ENCODE measurements around the gene DHRS7. TPM values are rescaled to one million over a fixed set of nuclear protein-coding genes. Genes with fewer than 3 reads are reported as not detected.
A peak's percentile ranks its signal among the peaks of the same experiment; 100 is the strongest.
"Not testable (repeated sequence)": the region's sequence is repeated elsewhere in the genome, so short reads cannot be mapped to it uniquely, and the experiment has no call there.

Gene DHRS7
- total RNA-seq, 1 donor from 2014 or later: 41.5 TPM

DNA sequence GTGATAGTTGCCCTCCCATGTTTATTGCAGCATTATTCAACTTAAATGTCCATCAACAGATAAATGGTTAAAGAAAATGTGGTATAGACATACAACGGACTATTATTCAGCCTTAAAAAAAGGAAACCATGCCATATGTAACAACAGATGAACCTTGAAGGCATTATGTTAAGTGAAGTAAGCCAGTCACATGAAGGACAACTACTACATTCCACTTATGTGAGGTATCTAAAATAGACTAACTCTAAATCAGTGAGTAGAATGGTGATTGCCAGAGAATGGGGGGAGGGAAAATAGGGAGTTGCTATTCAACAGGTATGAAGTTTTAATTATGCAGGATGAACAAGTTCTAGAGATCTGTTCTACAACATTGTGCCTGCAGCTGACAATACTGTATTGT lies 63.4 kb downstream of the DHRS7 start:
- no peaks in the 10 kb centered on the region for H3K9me3 Mint-ChIP-seq
- ATAC-seq (ENCODE audit: low read depth) (no peak), DNase-seq (no peak)
- CTCF ChIA-PET: no interaction called here
- POLR2A ChIA-PET: interaction anchor here (0.6 kb wide), 1 partner anchor 13 kb away, joined by 4 read pairs; no protein-coding TSS in a partner anchor
- no peaks in the 10 kb centered on the region for H3K27me3 Mint-ChIP-seq
- H3K36me3 Mint-ChIP-seq (ENCODE audit: low read depth): peaks cover 50% of the 10 kb centered on the region
- peaks cover 28% of the 10 kb centered on the region for H3K4me1 Mint-ChIP-seq
- H3K27ac Mint-ChIP-seq: no peak overlapping the region
- no peak overlapping the region for H3K4me3 Mint-ChIP-seq
- intact Hi-C loops (cut with micrococcal nuclease): no loop called here
- TF ChIP-seq, protein P1, sequence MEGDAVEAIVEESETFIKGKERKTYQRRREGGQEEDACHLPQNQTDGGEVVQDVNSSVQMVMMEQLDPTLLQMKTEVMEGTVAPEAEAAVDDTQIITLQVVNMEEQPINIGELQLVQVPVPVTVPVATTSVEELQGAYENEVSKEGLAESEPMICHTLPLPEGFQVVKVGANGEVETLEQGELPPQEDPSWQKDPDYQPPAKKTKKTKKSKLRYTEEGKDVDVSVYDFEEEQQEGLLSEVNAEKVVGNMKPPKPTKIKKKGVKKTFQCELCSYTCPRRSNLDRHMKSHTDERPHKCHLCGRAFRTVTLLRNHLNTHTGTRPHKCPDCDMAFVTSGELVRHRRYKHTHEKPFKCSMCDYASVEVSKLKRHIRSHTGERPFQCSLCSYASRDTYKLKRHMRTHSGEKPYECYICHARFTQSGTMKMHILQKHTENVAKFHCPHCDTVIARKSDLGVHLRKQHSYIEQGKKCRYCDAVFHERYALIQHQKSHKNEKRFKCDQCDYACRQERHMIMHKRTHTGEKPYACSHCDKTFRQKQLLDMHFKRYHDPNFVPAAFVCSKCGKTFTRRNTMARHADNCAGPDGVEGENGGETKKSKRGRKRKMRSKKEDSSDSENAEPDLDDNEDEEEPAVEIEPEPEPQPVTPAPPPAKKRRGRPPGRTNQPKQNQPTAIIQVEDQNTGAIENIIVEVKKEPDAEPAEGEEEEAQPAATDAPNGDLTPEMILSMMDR (IDR thresholded peaks at IDR 0.05): no peak

DNA sequence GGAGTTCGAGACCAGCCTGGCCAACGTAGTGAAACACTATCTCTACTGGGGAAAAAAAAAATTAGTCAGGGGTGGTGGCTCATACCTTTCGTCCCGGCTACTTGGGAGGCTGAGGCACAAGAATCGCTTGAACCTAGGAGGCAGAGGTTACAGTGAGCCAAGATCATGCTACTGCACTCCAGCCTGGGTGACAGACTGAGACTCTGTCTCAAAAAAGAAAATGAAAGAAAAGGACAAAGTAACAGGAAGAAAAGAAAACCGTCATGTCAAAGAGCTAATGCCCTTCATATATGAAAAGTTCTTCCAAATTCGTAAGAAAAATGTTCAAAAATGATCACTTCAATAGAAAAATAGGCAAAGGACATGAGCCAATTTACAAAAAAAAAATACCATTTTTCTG lies 65.3 kb downstream of the DHRS7 start:
- H3K9me3 Mint-ChIP-seq; CTCF ChIA-PET; ATAC-seq (ENCODE audit: low read depth); H3K27me3 Mint-ChIP-seq; DNase-seq; POLR2A ChIA-PET; H3K27ac Mint-ChIP-seq; H3K4me3 Mint-ChIP-seq: not testable (repeated sequence)
- H3K36me3 Mint-ChIP-seq (ENCODE audit: low read depth): peaks cover 48% of the 10 kb centered on the region
- intact Hi-C loops (cut with micrococcal nuclease): loop anchor here (5.0 to 10.0 kb wide), 3 partner anchors 32 to 655 kb away; partner anchors contain the start of gene CCDC175
- peaks cover 24% of the 10 kb centered on the region for H3K4me1 Mint-ChIP-seq

DNA sequence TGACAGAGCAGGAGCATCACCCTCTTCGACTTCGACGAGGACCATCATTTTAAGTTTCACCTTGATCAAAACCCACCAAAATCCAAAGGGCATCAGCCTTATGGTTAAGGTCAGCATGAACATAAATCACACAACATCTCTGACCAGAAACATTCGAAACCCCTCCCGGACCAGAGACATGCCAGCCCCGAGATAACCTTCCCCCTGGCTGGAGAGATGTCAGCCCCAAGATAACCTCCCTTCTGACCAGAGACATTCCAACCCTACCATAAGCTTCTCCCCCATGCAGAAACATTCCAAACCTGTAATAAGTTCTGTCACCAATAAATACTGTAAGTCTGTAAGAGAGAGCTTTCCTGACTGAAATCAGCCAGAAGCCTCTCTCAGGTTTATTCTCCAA lies 67.2 kb downstream of the DHRS7 start:
- ATAC-seq (ENCODE audit: low read depth): no peak
- Mint-ChIP-seq H3K4me1 (peaks cover 31% of the 10 kb centered on the region), H3K27me3 (no peaks in the 10 kb centered on the region), H3K9me3 (no peaks in the 10 kb centered on the region), H3K27ac (peak overlapping the region; percentile 8), H3K36me3 (ENCODE audit: low read depth) (peaks cover 38% of the 10 kb centered on the region), H3K4me3 (no peak overlapping the region)
- ChIA-PET POLR2A (no interaction called here), CTCF (no interaction called here)
- TF ChIP-seq, protein P1 (IDR thresholded peaks at IDR 0.05): no peak
- intact Hi-C loops (cut with micrococcal nuclease): loop anchor here (5.0 to 10.0 kb wide), 3 partner anchors 34 to 657 kb away; partner anchors contain the start of gene CCDC175
- no peak for DNase-seq

DNA sequence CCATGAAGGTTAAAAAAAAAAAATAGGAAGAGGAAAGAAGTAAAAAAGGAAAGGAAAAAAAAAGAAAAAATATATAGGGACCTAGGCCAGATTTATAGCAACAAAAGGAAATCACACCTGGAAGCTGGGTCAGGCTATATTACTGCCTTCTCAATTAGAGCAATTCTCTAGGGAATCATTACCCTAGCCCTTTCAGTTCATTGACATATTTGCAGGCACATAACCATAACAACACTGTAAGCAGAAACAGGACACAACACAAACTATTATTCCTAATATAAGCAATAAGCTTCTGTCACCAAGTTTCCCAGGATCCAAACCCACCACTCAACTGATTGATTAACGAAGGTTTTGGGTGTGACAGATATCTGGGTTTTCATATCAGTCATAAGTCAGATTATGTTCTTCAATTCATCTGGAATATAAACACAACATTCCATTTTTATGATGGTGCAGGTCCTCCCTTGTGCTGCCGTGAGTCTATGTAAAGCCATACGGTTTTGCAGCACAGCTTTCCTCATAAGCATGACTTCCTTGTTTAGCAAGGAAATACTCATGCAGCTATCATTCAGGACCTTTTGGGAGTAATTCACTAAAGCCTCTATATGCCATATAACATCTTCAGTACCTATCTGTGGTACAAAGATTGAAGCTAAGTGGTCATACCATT lies 69.3 kb downstream of the DHRS7 start:
- Mint-ChIP-seq H3K4me1 (peaks cover 38% of the 10 kb centered on the region), H3K27me3 (no peaks in the 10 kb centered on the region), H3K9me3 (no peaks in the 10 kb centered on the region), H3K27ac (no peak overlapping the region), H3K36me3 (ENCODE audit: low read depth) (peaks cover 39% of the 10 kb centered on the region), H3K4me3 (peak overlapping the region; percentile 11)
- ATAC-seq (ENCODE audit: low read depth): no peak
- ChIA-PET CTCF (interaction anchor here (1.3 kb wide), 1 partner anchor 10 kb away, joined by 3 read pairs; no protein-coding TSS in a partner anchor), POLR2A (interaction anchor here (0.6 to 1.0 kb wide), 2 partner anchors 153 to 159 kb away, joined by 6 read pairs; partner anchors contain the start of gene PPM1A)
- no peak for DNase-seq
- TF ChIP-seq, protein P1 (IDR thresholded peaks at IDR 0.05): no peak
- intact Hi-C loops (cut with micrococcal nuclease): loop anchor here (5.0 to 10.0 kb wide), 3 partner anchors 36 to 659 kb away; partner anchors contain the start of gene CCDC175

DNA sequence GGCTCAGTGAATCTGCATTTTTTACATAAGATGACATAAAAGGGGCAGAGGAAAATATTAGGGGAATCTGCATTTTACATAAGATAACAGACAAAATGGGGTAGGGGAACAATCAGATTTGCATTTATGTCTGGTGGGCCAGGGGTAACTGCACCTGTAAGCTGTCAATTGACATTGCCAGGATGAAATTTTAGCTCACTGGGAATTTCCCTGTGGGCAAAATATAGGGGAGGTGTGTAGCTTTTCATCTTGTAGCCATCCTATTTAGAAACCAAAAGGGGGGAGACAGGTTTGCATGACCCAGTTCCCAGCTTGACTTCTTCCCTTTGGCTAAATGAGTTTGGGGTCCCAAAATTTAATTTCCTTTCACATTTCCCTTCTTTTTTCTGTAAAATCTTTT lies 70.0 kb downstream of the DHRS7 start:
- peak overlapping the region; percentile 11 for H3K4me3 Mint-ChIP-seq
- ATAC-seq (ENCODE audit: low read depth) (no peak), DNase-seq (no peak)
- intact Hi-C loops (cut with micrococcal nuclease): loop anchor here (5.0 to 10.0 kb wide), 3 partner anchors 37 to 660 kb away; partner anchors contain the start of gene CCDC175
- TF ChIP-seq, protein P1 (IDR thresholded peaks at IDR 0.05): no peak
- H3K4me1 Mint-ChIP-seq: peaks cover 40% of the 10 kb centered on the region
- ChIA-PET CTCF (no interaction called here), POLR2A (interaction anchor here (1.2 kb wide), 1 partner anchor 153 kb away, joined by 9 read pairs; no protein-coding TSS in a partner anchor)
- H3K27me3 Mint-ChIP-seq: no peaks in the 10 kb centered on the region
- peaks cover 35% of the 10 kb centered on the region for H3K36me3 Mint-ChIP-seq (ENCODE audit: low read depth)
- no peak overlapping the region for H3K27ac Mint-ChIP-seq
- no peaks in the 10 kb centered on the region for H3K9me3 Mint-ChIP-seq
